ENCODE measurements around the gene UBE2D2.

UBE2D2 gene

GRCh38 chr5:139552893-139553575 is 8.1 kb upstream of the UBE2D2 start:
- H3K9ac ChIP-seq (ENCODE audit: low read depth, low read length), result no peak overlapping the region
- H3K36me3 ChIP-seq (ENCODE audit: control insufficient read depth, insufficient read depth, low read length), result no peaks in the 10 kb centered on the region
- H3K4me3 ChIP-seq (ENCODE audit: low read depth, low read length), result no peak overlapping the region
- no peaks in the 10 kb centered on the region for H3K4me1 ChIP-seq (ENCODE audit: control insufficient read depth, insufficient read depth, low read length)
- no peaks in the 10 kb centered on the region for H3K27me3 ChIP-seq (ENCODE audit: control insufficient read depth, insufficient read depth, low read length)
- no peaks in the 10 kb centered on the region for H3K9me3 ChIP-seq (ENCODE audit: control insufficient read depth, insufficient read depth, low read length)

DNA sequence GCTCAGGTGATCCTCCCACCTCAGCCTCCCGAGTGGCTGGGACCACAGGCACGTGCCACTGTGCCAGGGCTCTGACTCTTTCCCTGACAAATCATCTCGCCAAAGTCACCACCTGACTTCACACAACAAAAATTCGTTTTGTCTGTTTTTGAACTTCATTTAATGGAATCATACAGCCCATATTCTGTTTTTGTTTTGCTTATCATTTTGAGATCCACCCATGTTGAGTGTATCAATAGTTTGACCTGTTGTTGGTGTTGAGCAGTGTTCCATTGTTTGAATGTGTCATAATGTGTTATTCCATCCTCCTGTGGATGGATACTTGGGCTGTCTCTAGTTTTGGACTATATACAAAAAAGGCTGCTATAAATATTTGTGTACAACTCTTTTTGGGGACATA is 6.9 kb upstream of the UBE2D2 start:
- no peak overlapping the region for H3K9ac ChIP-seq (ENCODE audit: low read depth, low read length)
- no peaks in the 10 kb centered on the region for H3K36me3 ChIP-seq (ENCODE audit: control insufficient read depth, insufficient read depth, low read length)
- H3K4me3 ChIP-seq (ENCODE audit: low read depth, low read length), result no peak overlapping the region
- no peaks in the 10 kb centered on the region for H3K4me1 ChIP-seq (ENCODE audit: control insufficient read depth, insufficient read depth, low read length)
- no peaks in the 10 kb centered on the region for H3K27me3 ChIP-seq (ENCODE audit: control insufficient read depth, insufficient read depth, low read length)
- H3K9me3 ChIP-seq (ENCODE audit: control insufficient read depth, insufficient read depth, low read length), result no peaks in the 10 kb centered on the region

DNA sequence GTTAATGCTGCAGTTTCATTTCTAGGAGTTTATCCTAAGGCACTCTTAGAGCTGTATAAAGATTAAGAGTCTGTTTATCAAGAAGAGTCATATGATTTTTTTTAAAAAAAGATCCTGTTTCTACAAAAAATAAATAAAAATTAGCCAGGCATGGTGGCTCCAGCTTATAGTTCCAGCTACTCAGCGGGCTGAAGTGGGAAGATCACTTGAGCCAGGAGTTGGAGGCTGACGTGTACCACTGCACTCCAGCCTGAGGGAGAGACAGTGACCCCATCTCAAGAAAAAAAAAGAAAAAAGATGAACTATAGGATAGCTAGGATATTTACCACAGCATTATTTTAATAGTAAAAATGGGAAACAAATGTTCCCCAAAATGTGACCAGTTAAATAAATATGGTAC is 3.3 kb upstream of the UBE2D2 start:
- H3K27me3 ChIP-seq (ENCODE audit: control insufficient read depth, insufficient read depth, low read length), result no peaks in the 10 kb centered on the region
- H3K36me3 ChIP-seq (ENCODE audit: control insufficient read depth, insufficient read depth, low read length), result no peaks in the 10 kb centered on the region
- H3K4me3 ChIP-seq (ENCODE audit: low read depth, low read length), result no peak overlapping the region
- H3K4me1 ChIP-seq (ENCODE audit: control insufficient read depth, insufficient read depth, low read length), result no peaks in the 10 kb centered on the region
- H3K9me3 ChIP-seq (ENCODE audit: control insufficient read depth, insufficient read depth, low read length), result no peaks in the 10 kb centered on the region
- H3K9ac ChIP-seq (ENCODE audit: low read depth, low read length), result no peak overlapping the region

GRCh38 chr5:139561655-139562451 is 714 bp downstream of the UBE2D2 start:
- Histone ChIP-seq H3K9ac (ENCODE audit: low read depth, low read length) (peak overlapping the region; percentile 90), H3K4me3 (ENCODE audit: low read depth, low read length) (peak overlapping the region; percentile 77), H3K9me3 (ENCODE audit: control insufficient read depth, insufficient read depth, low read length) (no peaks in the 10 kb centered on the region), H3K4me1 (ENCODE audit: control insufficient read depth, insufficient read depth, low read length) (peaks cover 3% of the 10 kb centered on the region), H3K27me3 (ENCODE audit: control insufficient read depth, insufficient read depth, low read length) (no peaks in the 10 kb centered on the region), H3K36me3 (ENCODE audit: control insufficient read depth, insufficient read depth, low read length) (no peaks in the 10 kb centered on the region)

- peaks cover 3% of the 10 kb centered on the region for H3K4me1 ChIP-seq (ENCODE audit: control insufficient read depth, insufficient read depth, low read length)
- peak overlapping the region; percentile 90 for H3K9ac ChIP-seq (ENCODE audit: low read depth, low read length)
- H3K27me3 ChIP-seq (ENCODE audit: control insufficient read depth, insufficient read depth, low read length), result no peaks in the 10 kb centered on the region
- H3K4me3 ChIP-seq (ENCODE audit: low read depth, low read length), result peak overlapping the region; percentile 77
- H3K36me3 ChIP-seq (ENCODE audit: control insufficient read depth, insufficient read depth, low read length), result no peaks in the 10 kb centered on the region
- no peaks in the 10 kb centered on the region for H3K9me3 ChIP-seq (ENCODE audit: control insufficient read depth, insufficient read depth, low read length)
Observed at GRCh38 chr5:139562847-139563246, 1.7 kb downstream of the UBE2D2 start.

GRCh38 chr5:139565411-139566305 is 4.5 kb downstream of the UBE2D2 start:
- Histone ChIP-seq H3K36me3 (ENCODE audit: control insufficient read depth, insufficient read depth, low read length) (no peaks in the 10 kb centered on the region), H3K4me3 (ENCODE audit: low read depth, low read length) (no peak overlapping the region), H3K9me3 (ENCODE audit: control insufficient read depth, insufficient read depth, low read length) (no peaks in the 10 kb centered on the region), H3K9ac (ENCODE audit: low read depth, low read length) (no peak overlapping the region), H3K4me1 (ENCODE audit: control insufficient read depth, insufficient read depth, low read length) (peaks cover 3% of the 10 kb centered on the region), H3K27me3 (ENCODE audit: control insufficient read depth, insufficient read depth, low read length) (no peaks in the 10 kb centered on the region)

DNA sequence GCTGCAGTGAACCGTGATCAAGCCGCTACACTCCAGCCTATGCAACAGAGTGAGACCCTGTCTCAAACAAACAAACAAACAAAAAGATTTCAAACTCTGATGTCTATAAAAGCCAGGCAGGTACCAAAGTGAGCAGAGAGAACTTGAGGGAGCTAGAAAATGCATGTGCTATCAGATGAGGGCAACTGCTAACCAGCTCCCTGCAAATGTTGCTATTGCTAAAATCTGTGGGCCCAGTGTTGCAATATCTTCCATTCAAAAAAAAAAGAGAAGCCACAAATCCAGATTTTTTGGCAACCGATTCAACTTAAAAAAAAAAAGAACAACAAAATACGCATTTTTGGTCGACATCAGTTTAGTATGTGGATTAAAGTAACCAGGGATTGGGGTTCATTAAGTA is 5.5 kb downstream of the UBE2D2 start:
- Histone ChIP-seq H3K4me1 (ENCODE audit: control insufficient read depth, insufficient read depth, low read length) (peaks cover 3% of the 10 kb centered on the region), H3K36me3 (ENCODE audit: control insufficient read depth, insufficient read depth, low read length) (no peaks in the 10 kb centered on the region), H3K9me3 (ENCODE audit: control insufficient read depth, insufficient read depth, low read length) (no peaks in the 10 kb centered on the region), H3K9ac (ENCODE audit: low read depth, low read length) (no peak overlapping the region), H3K4me3 (ENCODE audit: low read depth, low read length) (no peak overlapping the region), H3K27me3 (ENCODE audit: control insufficient read depth, insufficient read depth, low read length) (no peaks in the 10 kb centered on the region)

GRCh38 chr5:139569270-139569955 is 8.3 kb downstream of the UBE2D2 start:
- Histone ChIP-seq H3K9ac (ENCODE audit: low read depth, low read length) (no peak overlapping the region), H3K9me3 (ENCODE audit: control insufficient read depth, insufficient read depth, low read length) (no peaks in the 10 kb centered on the region), H3K4me3 (ENCODE audit: low read depth, low read length) (no peak overlapping the region), H3K36me3 (ENCODE audit: control insufficient read depth, insufficient read depth, low read length) (no peaks in the 10 kb centered on the region), H3K4me1 (ENCODE audit: control insufficient read depth, insufficient read depth, low read length) (peaks cover 3% of the 10 kb centered on the region), H3K27me3 (ENCODE audit: control insufficient read depth, insufficient read depth, low read length) (no peaks in the 10 kb centered on the region)

GRCh38 chr5:139571543-139571942 is 10.4 kb downstream of the UBE2D2 start:
- no peaks in the 10 kb centered on the region for H3K9me3 ChIP-seq (ENCODE audit: control insufficient read depth, insufficient read depth, low read length)
- H3K4me3 ChIP-seq (ENCODE audit: low read depth, low read length), result no peak overlapping the region
- no peaks in the 10 kb centered on the region for H3K4me1 ChIP-seq (ENCODE audit: control insufficient read depth, insufficient read depth, low read length)
- H3K36me3 ChIP-seq (ENCODE audit: control insufficient read depth, insufficient read depth, low read length), result peaks cover 3% of the 10 kb centered on the region
- no peak overlapping the region for H3K9ac ChIP-seq (ENCODE audit: low read depth, low read length)
- no peaks in the 10 kb centered on the region for H3K27me3 ChIP-seq (ENCODE audit: control insufficient read depth, insufficient read depth, low read length)

GRCh38 chr5:139571966-139572365 is 10.8 kb downstream of the UBE2D2 start:
- Histone ChIP-seq H3K4me3 (ENCODE audit: low read depth, low read length) (no peak overlapping the region), H3K9ac (ENCODE audit: low read depth, low read length) (no peak overlapping the region), H3K27me3 (ENCODE audit: control insufficient read depth, insufficient read depth, low read length) (no peaks in the 10 kb centered on the region), H3K36me3 (ENCODE audit: control insufficient read depth, insufficient read depth, low read length) (peaks cover 3% of the 10 kb centered on the region), H3K4me1 (ENCODE audit: control insufficient read depth, insufficient read depth, low read length) (no peaks in the 10 kb centered on the region), H3K9me3 (ENCODE audit: control insufficient read depth, insufficient read depth, low read length) (no peaks in the 10 kb centered on the region)

GRCh38 chr5:139574641-139575312 is 13.6 kb downstream of the UBE2D2 start:
- H3K4me1 ChIP-seq (ENCODE audit: control insufficient read depth, insufficient read depth, low read length), result no peaks in the 10 kb centered on the region
- no peak overlapping the region for H3K4me3 ChIP-seq (ENCODE audit: low read depth, low read length)
- H3K36me3 ChIP-seq (ENCODE audit: control insufficient read depth, insufficient read depth, low read length), result peaks cover 3% of the 10 kb centered on the region
- H3K27me3 ChIP-seq (ENCODE audit: control insufficient read depth, insufficient read depth, low read length), result no peaks in the 10 kb centered on the region
- H3K9ac ChIP-seq (ENCODE audit: low read depth, low read length), result no peak overlapping the region
- no peaks in the 10 kb centered on the region for H3K9me3 ChIP-seq (ENCODE audit: control insufficient read depth, insufficient read depth, low read length)
